T-helper 1 cell (primary cell): Measurements from ENCODE around the gene CENPO.

Source experiments
- DNase-seq, 5 donors: peaks; one replicate each; pipeline ENCODE4 v3.0.0-alpha.2; 2012 to 2020

Gene CENPO

GRCh38 chr2:24866946-24867345, 73.7 kb downstream of the CENPO start:
- no peak for DNase-seq

DNA sequence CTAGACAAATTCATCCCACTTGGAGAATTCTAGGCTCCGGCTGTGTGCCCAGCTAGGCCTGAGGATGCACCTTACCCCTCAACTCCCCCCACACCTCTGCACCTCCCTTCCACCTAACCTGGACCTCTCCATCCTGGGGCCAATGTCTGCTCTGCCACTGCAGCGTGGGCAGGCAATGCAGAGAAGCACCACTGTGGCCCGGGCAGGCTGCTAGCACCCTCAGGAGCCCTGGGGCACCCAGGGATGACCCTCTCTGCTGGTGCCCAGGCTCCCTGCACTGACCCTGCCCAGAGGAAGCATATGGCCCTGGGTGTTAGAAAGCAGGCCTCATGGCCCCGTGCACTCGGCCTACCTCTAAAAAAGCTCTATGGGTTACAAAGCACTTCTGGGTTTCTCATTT, 77.2 kb downstream of the CENPO start:
- no peak for DNase-seq

- DNase-seq = no peak
These were observed 77.9 kb downstream of the CENPO start for GRCh38 chr2:24870891-24871705.

GRCh38 chr2:24871852-24872333, 78.7 kb downstream of the CENPO start:
- no peak for DNase-seq
